HG02973 (cell line): Measurements from ENCODE around the gene BLCAP.
"Not testable (repeated sequence)": the region's sequence is repeated elsewhere in the genome, so short reads cannot be mapped to it uniquely, and the experiment has no call there.

ENCODE experiments used
- ATAC-seq: cut with Tn5 transposase; IDR thresholded peaks from one replicate; pipeline ENCODE4 v1.9.1; 2021; ENCODE audit warnings: moderate library complexity; ENCODE audit not compliant: unreplicated experiment

The BLCAP gene

DNA sequence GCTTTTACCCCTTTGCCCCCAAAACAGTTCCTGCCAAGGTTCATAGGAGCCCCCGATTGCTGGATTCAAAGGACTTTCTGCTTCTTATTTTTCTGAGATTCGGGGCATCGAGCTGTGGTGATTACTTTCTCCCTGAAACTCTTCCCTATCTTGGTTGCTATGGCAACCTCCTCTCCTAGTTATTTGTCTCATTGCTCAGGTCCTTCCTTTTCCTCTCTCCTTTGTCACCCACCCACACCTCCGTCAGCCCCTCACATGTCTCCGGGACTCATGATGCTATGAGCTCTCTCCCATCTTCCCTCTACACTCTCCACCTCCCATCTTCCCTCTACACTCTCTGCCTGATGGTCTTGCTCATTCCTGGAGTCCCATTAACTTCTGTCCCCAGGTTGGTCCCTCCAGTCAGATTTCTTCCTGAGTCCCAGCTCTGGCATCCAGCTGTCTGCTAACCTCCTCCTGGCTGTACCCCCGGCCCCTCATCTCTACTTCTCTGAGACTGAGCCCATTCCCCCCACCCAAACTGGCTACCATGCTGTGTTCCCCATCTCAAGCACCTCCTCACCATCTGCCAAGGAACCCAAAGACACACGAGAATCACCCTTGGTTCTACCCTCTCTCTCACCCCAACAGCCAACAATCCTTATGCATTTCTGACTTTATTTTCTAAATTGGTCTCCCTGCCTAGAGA lies 36.9 kb downstream of the BLCAP start:
- no peak for ATAC-seq

DNA sequence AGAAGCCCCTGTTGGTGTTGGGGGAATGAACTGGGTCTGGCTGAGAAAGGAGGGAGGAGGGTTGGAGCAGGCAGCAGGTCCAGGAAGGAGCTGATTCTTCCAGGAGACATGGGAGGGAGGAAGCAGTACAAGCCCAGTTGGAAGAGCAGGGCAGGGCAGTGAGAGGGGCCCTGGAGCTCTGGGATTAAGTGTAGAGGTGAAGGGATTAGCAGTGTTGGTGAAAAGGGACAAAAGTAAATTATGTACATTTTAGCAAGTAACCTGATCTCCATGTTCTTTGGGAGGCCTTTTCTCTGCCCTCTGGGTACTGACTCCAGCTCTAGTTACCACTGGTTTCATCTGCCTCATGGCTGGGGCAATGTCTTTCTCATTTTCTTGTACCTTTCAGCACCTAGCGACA lies 41.5 kb downstream of the BLCAP start:
- not testable (repeated sequence) for ATAC-seq

DNA sequence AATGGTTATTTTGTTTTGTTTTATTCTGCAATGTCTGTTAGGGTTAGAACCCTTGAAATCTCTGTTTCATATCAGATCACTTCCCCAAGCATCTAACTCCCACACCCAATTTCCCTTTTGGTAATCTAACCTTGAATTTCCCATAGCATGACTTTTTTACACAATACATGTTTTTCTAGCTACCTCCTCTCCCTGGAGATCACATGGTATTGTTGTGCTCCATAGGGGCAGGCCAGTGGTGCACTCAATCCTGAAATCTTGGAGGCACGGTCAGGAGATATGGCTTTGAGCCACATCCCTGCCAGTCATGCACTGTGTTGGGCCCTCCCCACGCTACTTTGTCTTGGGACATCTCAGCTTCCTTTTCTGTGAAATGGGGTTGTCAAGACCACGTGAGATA lies 43.3 kb downstream of the BLCAP start:
- ATAC-seq = no peak

DNA sequence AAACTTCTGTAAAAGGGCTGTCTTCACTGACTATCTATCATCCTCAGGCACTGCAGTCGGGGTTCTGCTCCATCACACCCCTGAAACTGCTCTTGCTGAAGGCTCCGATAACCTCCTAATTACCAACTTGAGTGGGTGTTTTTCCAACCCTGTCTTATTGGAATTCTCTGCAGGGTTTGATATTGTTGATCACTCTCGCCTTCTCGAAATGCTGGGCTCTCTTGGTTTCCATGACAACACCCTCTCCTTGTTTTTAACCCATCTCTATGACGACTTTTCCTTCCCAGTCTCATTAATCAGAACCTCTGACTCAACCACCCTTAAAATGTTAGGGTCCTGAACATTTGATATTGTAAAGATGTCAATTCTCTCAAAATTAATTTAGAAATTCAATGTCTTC lies 46.1 kb downstream of the BLCAP start:
- no peak for ATAC-seq

DNA sequence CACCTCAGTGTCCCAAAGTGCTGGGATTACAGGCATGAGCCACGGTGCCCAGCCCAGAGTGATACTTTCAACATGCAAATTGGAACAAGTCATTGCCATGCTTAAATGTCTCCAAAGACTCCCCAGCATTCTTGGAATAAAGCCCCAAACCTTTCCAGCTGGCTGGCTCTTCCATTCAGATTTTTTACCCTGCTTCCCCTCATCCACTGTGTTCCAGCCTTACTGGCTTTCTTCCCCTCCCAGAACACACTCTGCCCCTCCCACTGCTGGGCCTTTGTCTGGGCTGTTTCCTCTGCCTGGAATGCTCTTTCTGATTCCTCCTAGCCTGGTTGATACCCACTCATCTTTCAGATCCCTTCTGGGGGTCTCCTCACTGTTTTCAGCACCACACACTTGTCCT lies 46.8 kb downstream of the BLCAP start:
- ATAC-seq = no peak

DNA sequence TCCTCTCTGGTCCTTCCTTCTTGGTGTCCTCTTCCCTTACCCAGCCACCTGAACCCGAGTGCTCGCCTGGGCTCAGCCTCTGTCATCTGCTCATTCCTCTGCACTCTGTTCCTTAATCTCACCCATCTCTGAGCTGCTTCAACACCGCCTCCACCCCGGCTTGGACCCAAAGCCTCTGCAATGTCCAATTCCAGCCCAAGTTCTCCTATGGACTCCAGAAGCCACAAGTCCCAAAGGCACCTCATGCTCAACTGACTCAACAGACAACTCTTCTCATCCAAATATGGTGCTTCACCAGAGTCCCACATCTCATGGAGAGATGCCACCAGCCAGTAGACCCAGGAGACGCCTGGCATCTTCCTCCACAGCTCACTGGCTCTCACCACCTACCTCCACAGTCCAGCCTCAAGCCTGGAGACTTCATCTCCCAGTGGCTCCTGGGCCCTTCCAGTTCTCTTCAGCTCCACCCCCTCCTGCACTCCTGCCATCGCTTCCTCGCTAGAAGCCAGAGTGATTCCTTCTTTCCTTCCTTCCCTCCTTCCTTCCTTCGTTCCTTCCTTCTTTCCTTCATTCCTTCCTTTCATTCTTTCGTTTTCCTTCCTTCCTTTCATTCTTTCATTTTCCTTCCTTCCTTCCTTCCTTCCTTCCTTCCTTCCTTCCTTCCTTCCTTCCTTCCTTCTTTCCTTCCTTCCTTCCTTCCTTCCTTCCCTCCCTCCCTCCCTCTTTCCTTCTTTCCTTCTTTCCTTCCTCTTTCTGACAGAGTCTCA lies 47.6 kb downstream of the BLCAP start:
- ATAC-seq = no peak

DNA sequence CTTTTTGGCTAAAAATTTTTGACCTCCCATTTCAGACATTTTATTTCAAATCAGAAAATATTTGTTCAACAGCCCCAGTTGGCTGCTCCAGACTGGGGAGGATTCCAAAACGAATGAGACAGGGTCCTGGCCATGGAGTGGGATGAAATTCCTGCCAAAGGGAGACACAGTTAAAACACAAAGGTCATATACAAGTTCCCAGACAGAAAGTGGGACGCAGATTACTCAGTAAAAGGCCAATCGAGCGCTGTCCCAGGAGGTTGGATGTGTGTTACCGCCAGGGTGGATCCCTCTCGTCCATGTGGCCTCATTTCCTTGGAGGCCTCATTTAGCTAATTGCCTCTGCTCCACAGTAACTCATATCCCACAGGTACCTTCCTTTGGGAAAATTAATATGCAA lies 48.4 kb downstream of the BLCAP start:
- no peak for ATAC-seq

DNA sequence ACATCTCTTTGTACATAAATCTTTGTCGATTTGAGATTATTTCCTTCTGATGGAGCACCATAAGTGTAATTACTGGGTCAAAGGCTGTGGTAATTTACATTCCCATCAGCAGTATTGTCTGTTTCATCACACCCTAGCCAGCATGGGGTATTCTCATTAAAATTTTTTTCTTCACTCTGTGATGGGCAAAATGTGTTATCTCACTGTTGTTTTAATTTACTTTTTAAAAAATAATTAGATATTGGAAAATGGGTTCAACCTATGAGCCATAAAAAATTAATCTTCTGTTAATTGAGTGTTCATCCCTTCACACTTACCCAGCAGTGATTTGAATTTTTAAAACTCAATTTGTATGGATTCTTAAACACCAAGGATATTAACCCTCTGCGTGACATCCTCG lies 50.6 kb downstream of the BLCAP start:
- no peak for ATAC-seq

DNA sequence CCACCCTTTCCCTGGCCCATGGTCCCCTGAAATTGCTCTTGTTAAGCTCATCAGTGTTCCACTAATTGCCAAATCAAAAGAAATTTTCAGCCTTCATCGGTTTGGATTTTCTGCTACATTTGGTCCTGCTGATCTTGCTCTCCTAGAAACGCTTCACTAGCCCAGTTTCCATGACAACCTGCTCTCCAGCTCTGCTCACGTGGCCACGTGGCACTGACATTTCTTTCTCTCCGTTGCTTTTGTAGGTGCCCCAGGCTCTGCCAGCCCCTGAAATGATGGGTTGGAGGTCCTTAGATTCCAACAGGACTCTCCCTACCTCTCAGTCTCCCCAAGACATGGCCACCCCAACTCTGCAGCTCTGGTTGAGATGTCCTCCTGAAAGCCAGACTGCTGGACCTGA lies 52.4 kb downstream of the BLCAP start:
- ATAC-seq = no peak

DNA sequence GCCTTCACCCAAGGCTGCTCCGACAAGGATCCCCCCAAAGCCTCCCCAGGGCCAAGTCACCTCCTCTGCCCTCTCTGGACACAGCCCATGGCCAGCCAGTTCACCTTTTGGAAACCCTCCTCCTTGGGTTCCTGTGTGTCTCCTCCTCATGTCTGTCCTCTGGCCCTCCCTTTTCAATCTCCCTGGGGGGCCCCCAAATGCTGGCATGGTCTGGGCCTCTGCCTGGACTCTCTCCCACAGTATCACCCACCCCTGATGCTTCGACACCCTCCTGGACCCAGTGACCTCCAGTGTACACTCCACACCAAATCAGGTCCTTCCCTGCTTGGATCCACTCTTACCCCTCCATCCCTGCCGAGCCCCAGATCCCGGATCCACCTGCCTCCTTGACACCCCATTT lies 53.3 kb downstream of the BLCAP start:
- ATAC-seq = no peak

DNA sequence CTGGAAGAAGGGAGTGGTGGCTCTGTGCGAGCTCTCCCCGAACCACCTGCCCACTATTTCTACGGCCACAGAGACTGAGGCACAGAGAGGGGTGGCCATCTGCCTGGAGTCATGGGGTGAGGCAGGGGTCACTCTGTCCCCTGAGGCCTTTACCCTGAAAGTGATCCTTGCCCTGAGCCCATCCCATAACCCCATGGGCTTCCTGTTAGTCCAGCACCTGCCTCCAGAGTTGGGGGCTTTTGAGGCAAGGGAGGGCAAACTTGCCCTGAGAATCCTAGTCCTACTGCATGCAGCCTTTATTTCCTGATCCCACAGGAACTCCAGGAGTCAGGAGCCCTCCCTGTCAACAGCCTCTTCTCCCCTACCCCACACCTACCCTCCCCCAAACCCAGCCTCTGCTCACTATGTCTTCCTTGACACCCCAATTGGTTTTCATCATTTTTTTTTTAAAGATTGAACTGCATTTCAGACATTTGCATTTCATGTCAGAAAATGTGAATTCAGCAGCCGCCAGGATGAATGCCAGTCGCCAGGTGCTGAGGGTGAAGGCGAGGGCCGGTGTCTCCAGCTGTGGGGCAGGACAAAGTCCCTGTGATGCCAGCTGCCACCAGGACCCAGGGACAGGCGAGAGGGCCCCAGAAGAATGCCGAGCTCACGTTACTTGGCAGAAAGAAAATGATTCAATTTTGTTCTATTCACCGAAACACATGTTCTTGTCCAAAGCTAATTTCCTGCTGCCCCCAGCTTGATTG lies 54.3 kb downstream of the BLCAP start:
- ATAC-seq = no peak

DNA sequence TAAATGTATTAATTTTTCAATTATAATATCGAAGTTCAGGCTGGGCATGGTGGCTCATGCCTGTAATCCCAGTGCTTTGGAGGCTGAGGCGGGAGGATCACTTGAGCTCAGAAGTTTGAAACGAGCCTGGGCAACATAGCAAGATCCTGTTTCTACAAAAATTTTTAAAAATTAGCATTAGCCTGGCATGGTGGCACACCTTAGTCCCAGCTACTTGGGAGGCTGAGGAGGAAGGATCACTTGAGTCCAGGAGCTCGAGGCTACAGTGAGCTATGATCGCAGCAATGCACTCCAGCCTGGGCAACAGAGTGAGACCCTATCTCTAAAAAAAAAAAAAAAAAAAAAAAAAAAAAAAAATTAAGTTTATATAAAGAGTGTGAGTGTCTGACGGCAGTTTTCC lies 55.2 kb downstream of the BLCAP start:
- not testable (repeated sequence) for ATAC-seq

DNA sequence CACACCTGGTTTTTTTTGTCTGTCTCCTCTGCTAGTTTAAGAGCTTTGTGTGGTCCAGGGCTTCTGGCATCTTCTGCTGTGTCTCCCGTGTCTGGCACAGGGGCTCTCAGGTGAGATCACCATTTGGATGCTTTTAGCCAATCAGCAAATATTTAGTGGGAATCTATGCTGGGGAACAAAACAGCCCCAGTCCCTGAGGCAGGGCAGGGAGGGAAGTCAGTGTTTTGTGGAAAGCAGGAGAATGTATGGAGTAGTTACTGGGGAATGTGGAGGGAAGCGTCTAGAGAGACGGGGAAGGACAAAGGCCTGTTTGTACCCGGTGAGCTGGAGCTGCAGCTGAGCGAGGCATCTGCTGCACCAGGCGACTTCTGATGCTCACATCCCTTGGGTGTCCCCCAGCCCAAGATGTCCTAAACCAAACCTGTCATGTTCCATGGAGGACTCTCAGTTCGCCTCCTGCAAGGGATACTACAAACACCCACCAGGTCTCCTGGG lies 55.9 kb downstream of the BLCAP start:
- ATAC-seq = no peak

DNA sequence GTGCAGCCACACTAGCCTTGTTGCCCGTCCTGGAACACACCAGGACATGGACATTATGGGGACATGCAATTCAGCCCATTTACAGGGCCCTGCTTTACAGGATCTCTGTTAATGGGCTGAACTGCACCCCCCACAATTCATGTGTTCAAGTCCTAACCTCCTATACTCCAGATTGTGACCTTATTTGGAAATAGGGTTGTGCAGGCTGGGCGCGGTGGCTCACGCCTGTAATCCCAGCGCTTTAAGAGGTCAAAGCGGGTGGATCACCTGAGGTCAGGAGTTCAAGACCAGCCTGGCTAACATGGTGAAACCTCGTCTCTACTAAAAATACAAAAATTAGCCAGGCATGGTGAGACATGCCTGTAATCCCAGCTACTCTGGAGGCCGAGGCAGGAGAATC lies 57.5 kb downstream of the BLCAP start:
- not testable (repeated sequence) for ATAC-seq

DNA sequence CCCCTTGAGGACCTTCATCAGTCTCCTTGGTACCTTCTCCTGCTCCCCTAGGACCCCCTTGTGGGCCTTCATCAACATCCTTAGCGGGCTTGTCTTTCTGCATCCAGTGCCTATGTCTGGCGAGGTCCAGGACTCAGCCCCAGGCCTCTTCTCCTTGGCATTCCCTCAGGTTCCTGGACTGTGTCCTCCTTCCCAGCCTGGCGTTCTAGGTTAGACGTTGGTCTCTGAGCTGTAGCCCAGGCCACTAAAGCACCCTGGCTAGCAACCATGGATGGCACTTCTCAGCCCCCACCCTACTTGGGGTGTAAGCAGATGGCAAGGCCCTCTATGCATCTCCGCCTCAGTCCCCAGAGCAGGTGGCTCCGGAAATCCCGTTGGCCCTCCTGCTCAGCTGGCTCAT lies 58.1 kb downstream of the BLCAP start:
- no peak for ATAC-seq

DNA sequence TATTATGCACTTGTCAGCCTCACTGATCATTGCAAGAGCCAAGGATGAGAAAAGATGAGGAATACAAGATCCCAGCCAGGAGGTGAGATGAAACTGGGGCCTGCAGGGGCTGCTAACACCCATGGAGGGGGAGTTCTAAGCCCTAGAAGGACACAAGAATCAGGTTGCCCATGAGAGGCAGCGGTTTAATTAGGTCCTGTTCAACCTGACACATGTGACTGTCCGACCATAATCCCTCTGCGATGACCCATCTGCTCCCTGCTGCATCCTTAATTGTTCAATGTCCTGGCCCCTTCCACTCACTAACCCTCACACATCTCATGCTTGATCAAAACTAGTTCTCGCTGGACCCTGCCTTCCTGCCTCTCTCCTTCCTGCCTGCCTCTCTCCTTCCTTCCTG lies 58.8 kb downstream of the BLCAP start:
- no peak for ATAC-seq
